ENCODE results near the gene LIN28B. TPM values are rescaled to one million over a fixed set of nuclear protein-coding genes. Genes with fewer than 3 reads are reported as not detected.
"Not testable (repeated sequence)": the region's sequence is repeated elsewhere in the genome, so short reads cannot be mapped to it uniquely, and the experiment has no call there.

LIN28B gene
- total and polyA plus RNA-seq, 4 donors, result 0.12 to 0.14 TPM; not detected in 2

GRCh38 chr6:104983776-104984175, 26.9 kb downstream of the LIN28B start:
- Histone ChIP-seq H3K4me3 (no peak overlapping the region), H3K9ac (ENCODE audit: insufficient read depth in 1 of 2, low read length in 2 of 2) (no peak overlapping the region), H3K36me3 (ENCODE audit: control insufficient read depth in 4 of 4, insufficient read depth in 4 of 4, low read length in 4 of 4) (no peaks in the 10 kb centered on the region), H3K4me1 (ENCODE audit: control insufficient read depth in 5 of 5, insufficient read depth in 5 of 5, low read length in 5 of 5) (no peaks in the 10 kb centered on the region), H3K27ac (ENCODE audit: low read depth in 1 of 2, low read length in 1 of 2) (no peak overlapping the region), H3K27me3 (ENCODE audit: control insufficient read depth in 3 of 3, insufficient read depth in 3 of 3, low read length in 2 of 3) (no peaks in the 10 kb centered on the region), H3K9me3 (ENCODE audit: control insufficient read depth in 4 of 4, insufficient read depth in 3 of 4, low read length in 3 of 4) (peaks cover 0 to 2% (median 0%) of the 10 kb centered on the region in 4 donors)
- WGBS, 2 donors, result 87 to 90% methylated on average over 4 of the region's 4 CpGs
- ATAC-seq (ENCODE audit: insufficient read depth, low FRiP score) (no peak), DNase-seq (no peak)
- TF ChIP-seq, protein P1, sequence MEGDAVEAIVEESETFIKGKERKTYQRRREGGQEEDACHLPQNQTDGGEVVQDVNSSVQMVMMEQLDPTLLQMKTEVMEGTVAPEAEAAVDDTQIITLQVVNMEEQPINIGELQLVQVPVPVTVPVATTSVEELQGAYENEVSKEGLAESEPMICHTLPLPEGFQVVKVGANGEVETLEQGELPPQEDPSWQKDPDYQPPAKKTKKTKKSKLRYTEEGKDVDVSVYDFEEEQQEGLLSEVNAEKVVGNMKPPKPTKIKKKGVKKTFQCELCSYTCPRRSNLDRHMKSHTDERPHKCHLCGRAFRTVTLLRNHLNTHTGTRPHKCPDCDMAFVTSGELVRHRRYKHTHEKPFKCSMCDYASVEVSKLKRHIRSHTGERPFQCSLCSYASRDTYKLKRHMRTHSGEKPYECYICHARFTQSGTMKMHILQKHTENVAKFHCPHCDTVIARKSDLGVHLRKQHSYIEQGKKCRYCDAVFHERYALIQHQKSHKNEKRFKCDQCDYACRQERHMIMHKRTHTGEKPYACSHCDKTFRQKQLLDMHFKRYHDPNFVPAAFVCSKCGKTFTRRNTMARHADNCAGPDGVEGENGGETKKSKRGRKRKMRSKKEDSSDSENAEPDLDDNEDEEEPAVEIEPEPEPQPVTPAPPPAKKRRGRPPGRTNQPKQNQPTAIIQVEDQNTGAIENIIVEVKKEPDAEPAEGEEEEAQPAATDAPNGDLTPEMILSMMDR (IDR thresholded peaks at IDR 0.05; ENCODE audit: control extremely low read depth, extremely low read depth), result no peak

DNA sequence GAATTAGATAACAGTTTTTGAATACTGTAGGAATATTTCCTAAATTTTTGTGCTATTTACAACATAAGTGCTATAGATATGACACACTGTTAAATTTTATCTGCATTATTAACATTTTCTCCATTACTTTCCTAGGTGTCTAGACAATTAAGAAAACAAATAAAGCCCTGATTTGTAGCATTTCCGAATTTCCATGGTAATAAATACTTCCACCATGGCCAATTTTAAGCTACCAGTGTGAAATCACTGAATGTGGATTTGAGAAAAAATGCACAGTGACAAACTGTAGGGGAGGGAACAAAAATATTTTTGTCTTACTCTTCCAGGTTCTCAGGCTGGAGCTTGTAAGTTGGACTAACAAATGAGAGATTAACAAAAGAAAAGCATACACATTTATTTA, 27.9 kb downstream of the LIN28B start:
- 86 to 88% methylated on average over 1 of the region's 1 CpG for WGBS, 2 donors
- Histone ChIP-seq H3K4me1 (ENCODE audit: control insufficient read depth in 5 of 5, insufficient read depth in 5 of 5, low read length in 5 of 5) (no peaks in the 10 kb centered on the region), H3K9ac (ENCODE audit: insufficient read depth in 1 of 2, low read length in 2 of 2) (no peak overlapping the region), H3K27ac (ENCODE audit: low read depth in 1 of 2, low read length in 1 of 2) (no peak overlapping the region), H3K27me3 (ENCODE audit: control insufficient read depth in 3 of 3, insufficient read depth in 3 of 3, low read length in 2 of 3) (no peaks in the 10 kb centered on the region), H3K4me3 (no peak overlapping the region), H3K9me3 (ENCODE audit: control insufficient read depth in 4 of 4, insufficient read depth in 3 of 4, low read length in 3 of 4) (peaks cover 0 to 2% (median 0%) of the 10 kb centered on the region in 4 donors), H3K36me3 (ENCODE audit: control insufficient read depth in 4 of 4, insufficient read depth in 4 of 4, low read length in 4 of 4) (no peaks in the 10 kb centered on the region)
- ATAC-seq (ENCODE audit: insufficient read depth, low FRiP score), result no peak
- TF ChIP-seq, protein P1 (IDR thresholded peaks at IDR 0.05; ENCODE audit: control extremely low read depth, extremely low read depth), result no peak
- no peak for DNase-seq

DNA sequence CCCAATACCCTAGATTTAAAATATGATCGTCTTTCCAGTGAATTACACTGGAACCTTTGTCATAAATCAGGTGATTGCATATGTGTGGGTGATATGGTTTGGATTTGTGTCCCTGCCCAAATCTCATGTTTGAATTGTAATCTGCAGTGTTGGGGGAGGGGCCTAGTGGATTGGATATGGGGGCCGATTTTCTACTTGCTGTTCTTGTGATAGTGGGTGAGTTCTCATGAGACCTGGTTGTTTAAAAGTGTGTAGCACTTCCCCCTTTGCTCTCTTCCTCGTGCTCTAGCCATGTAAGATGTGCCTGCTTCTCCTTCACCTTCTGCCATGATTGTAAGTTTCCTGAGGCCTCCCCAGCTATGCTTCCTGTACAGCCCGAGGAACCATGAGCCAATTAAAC, 29.0 kb downstream of the LIN28B start:
- not testable (repeated sequence) for H3K4me1 ChIP-seq (ENCODE audit: control insufficient read depth in 5 of 5, insufficient read depth in 5 of 5, low read length in 5 of 5); H3K4me3 ChIP-seq; H3K36me3 ChIP-seq (ENCODE audit: control insufficient read depth in 4 of 4, insufficient read depth in 4 of 4, low read length in 4 of 4); H3K27me3 ChIP-seq (ENCODE audit: control insufficient read depth in 3 of 3, insufficient read depth in 3 of 3, low read length in 2 of 3); ATAC-seq (ENCODE audit: insufficient read depth, low FRiP score); H3K27ac ChIP-seq (ENCODE audit: low read depth in 1 of 2, low read length in 1 of 2); H3K9ac ChIP-seq (ENCODE audit: insufficient read depth in 1 of 2, low read length in 2 of 2); H3K9me3 ChIP-seq (ENCODE audit: control insufficient read depth in 4 of 4, insufficient read depth in 3 of 4, low read length in 3 of 4); DNase-seq
- WGBS, 2 donors, result 75 to 85% methylated on average over 4 of the region's 4 CpGs

DNA sequence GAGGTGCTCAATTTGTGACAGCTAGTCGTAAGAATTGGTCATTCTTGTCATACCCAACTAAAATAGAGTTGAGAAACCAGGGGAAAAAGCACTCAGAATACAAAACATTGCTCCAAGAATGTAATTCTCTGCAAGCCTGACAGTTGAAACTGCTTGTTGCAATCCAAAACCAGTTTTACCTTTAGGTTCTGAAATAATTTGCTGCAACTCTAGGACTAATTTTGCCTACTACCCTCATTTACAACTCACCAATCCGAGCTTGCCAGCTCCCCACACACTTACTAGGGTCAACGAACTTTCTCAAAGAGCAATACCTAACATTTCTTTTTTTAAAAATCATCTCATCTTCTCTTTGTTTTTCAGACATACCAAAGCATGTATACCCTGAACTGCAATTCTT, 29.7 kb downstream of the LIN28B start:
- DNase-seq (no peak), ATAC-seq (ENCODE audit: insufficient read depth, low FRiP score) (no peak)
- H3K36me3 ChIP-seq (ENCODE audit: control insufficient read depth in 4 of 4, insufficient read depth in 4 of 4, low read length in 4 of 4), result no peaks in the 10 kb centered on the region
- peaks cover 0 to 2% (median 0%) of the 10 kb centered on the region in 4 donors for H3K9me3 ChIP-seq (ENCODE audit: control insufficient read depth in 4 of 4, insufficient read depth in 3 of 4, low read length in 3 of 4)
- TF ChIP-seq, protein P1 (IDR thresholded peaks at IDR 0.05; ENCODE audit: control extremely low read depth, extremely low read depth), result no peak
- no peak overlapping the region for H3K4me3 ChIP-seq
- no peaks in the 10 kb centered on the region for H3K27me3 ChIP-seq (ENCODE audit: control insufficient read depth in 3 of 3, insufficient read depth in 3 of 3, low read length in 2 of 3)
- no peak overlapping the region for H3K9ac ChIP-seq (ENCODE audit: insufficient read depth in 1 of 2, low read length in 2 of 2)
- whole genome bisulfite sequencing, 2 donors, result 78 to 91% methylated on average over 3 of the region's 3 CpGs
- H3K27ac ChIP-seq (ENCODE audit: low read depth in 1 of 2, low read length in 1 of 2), result no peak overlapping the region
- no peaks in the 10 kb centered on the region for H3K4me1 ChIP-seq (ENCODE audit: control insufficient read depth in 5 of 5, insufficient read depth in 5 of 5, low read length in 5 of 5)

Measured in lung (tissue), 12 donors.